Stimulated activated effector memory CD8-positive, alpha-beta T cell treated with anti-CD3 and anti-CD28 coated beads, Interleukin-12 subunit alpha, Interleukin-12 subunit beta, amount 100 ng/mL, for 72 hours (primary cell): ENCODE results near the gene GRIP2.

Experiments used
- ATAC-seq: fragments of 150-1000 bp; cut with Tn5 transposase; 2 replicates; pipeline ENCODE4 v1.10.0; 2021
- DNase-seq, 2 donors: peaks; one replicate each; pipeline ENCODE4 v3.0.0; 2021 to 2022; ENCODE audit warnings: low spot score in 2 of 2
- H3K27ac Mint-ChIP-seq: one replicate; pipeline ENCODE4 v1.8.0; 2022; ENCODE audit warnings: mild to moderate bottlenecking, mixed read lengths
- H3K36me3 Mint-ChIP-seq: one replicate; pipeline ENCODE4 v1.8.0; 2022; ENCODE audit warnings: mild to moderate bottlenecking, mixed read lengths
- H3K4me1 Mint-ChIP-seq: one replicate; pipeline ENCODE4 v1.8.0; 2022; ENCODE audit warnings: mixed read lengths
- H3K4me3 Mint-ChIP-seq: one replicate; pipeline ENCODE4 v1.8.0; 2022; ENCODE audit warnings: mild to moderate bottlenecking, mixed read lengths
- H3K9me3 Mint-ChIP-seq: one replicate; pipeline ENCODE4 v1.8.0; 2022; ENCODE audit warnings: mixed read lengths

GRIP2 gene

GRCh38 chr3:14510838-14511622, 29.1 kb downstream of the GRIP2 start:
- DNase-seq (no peak), ATAC-seq (no peak)
- Mint-ChIP-seq H3K4me3 (no peak overlapping the region), H3K4me1 (peaks cover 7% of the 10 kb centered on the region), H3K27ac (peak overlapping the region; percentile 38), H3K9me3 (no peaks in the 10 kb centered on the region), H3K36me3 (no peaks in the 10 kb centered on the region)

DNA sequence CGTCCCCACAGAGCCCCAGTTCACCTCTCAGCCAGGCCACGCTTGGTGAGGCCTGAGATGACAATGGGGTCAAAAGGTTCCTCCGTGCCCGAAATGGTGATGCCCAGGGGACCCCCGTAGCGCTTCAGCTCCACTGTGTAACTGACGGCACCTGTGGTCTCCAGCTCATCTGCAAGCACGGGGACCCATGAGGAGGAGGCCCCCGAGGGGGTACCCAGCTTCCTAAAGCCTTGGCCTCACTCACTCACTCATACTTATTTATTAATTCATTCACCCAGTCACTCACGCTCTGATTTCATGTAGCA, 30.4 kb downstream of the GRIP2 start:
- Mint-ChIP-seq H3K4me3 (no peak overlapping the region), H3K4me1 (peaks cover 7% of the 10 kb centered on the region), H3K27ac (no peak overlapping the region), H3K36me3 (no peaks in the 10 kb centered on the region), H3K9me3 (no peaks in the 10 kb centered on the region)
- ATAC-seq (no peak), DNase-seq (no peak)

- peaks cover 7% of the 10 kb centered on the region for H3K4me1 Mint-ChIP-seq
- DNase-seq (peak; percentile 72 to 87), ATAC-seq (peak; percentile 55)
- no peaks in the 10 kb centered on the region for H3K36me3 Mint-ChIP-seq
- no peaks in the 10 kb centered on the region for H3K9me3 Mint-ChIP-seq
- H3K4me3 Mint-ChIP-seq = no peak overlapping the region
- peak overlapping the region; percentile 34 for H3K27ac Mint-ChIP-seq
Observed at GRCh38 chr3:14508966-14509795, 31.0 kb downstream of the GRIP2 start.

GRCh38 chr3:14508505-14508819, 31.7 kb downstream of the GRIP2 start:
- ATAC-seq = no peak
- Mint-ChIP-seq H3K4me1 (peaks cover 7% of the 10 kb centered on the region), H3K27ac (no peak overlapping the region), H3K36me3 (no peaks in the 10 kb centered on the region), H3K9me3 (no peaks in the 10 kb centered on the region), H3K4me3 (no peak overlapping the region)
- DNase-seq = no peak

DNA sequence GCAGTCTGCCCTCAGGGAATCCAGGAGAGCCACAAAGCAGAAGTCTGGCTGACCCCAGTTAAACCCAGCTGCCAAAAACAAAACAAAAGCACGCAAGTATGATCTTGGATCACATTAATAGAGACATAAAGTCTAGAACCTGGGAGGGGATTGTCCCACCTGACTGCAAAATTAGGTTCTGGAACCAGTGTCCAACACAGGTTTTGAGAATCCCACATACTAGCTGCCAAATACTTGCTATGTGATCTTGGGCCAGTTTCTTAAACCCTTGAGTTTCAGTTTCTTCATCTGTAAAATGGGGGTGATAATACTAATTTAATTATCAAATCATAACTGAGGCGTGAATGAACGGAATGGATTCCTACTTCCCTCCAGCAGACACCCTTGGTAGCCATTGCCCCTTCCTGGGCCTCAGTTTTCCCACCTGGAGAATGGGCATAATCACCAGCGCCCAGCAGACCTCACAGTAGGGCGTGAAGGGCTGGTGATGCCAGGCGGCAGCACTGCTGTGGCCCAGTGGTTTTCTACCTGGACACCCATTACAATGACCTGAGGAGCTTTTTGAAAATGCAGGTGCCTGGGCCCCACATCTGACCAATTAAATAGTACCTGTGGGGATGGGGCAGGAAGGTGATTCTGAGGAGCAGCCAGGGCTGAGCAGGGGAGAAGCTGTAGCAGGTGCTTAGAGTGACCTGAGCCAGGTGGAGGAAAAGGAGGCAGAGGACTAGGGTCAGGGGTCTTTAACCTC, 32.2 kb downstream of the GRIP2 start:
- H3K27ac Mint-ChIP-seq = no peak overlapping the region
- no peaks in the 10 kb centered on the region for H3K9me3 Mint-ChIP-seq
- ATAC-seq (no peak), DNase-seq (no peak)
- no peak overlapping the region for H3K4me3 Mint-ChIP-seq
- H3K4me1 Mint-ChIP-seq = peaks cover 7% of the 10 kb centered on the region
- no peaks in the 10 kb centered on the region for H3K36me3 Mint-ChIP-seq

GRCh38 chr3:14507305-14507741, 32.8 kb downstream of the GRIP2 start:
- Mint-ChIP-seq H3K9me3 (peaks cover 4% of the 10 kb centered on the region), H3K4me3 (no peak overlapping the region), H3K27ac (no peak overlapping the region), H3K36me3 (no peaks in the 10 kb centered on the region), H3K4me1 (peaks cover 7% of the 10 kb centered on the region)
- DNase-seq (no peak), ATAC-seq (no peak)

GRCh38 chr3:14506626-14507304, 33.4 kb downstream of the GRIP2 start:
- Mint-ChIP-seq H3K36me3 (no peaks in the 10 kb centered on the region), H3K4me3 (no peak overlapping the region), H3K4me1 (peaks cover 7% of the 10 kb centered on the region), H3K9me3 (peaks cover 8% of the 10 kb centered on the region), H3K27ac (no peak overlapping the region)
- ATAC-seq = no peak
- DNase-seq = no peak

- ATAC-seq (no peak), DNase-seq (no peak)
- H3K27ac Mint-ChIP-seq = no peak overlapping the region
- peaks cover 10% of the 10 kb centered on the region for H3K9me3 Mint-ChIP-seq
- H3K36me3 Mint-ChIP-seq = no peaks in the 10 kb centered on the region
- H3K4me1 Mint-ChIP-seq = peaks cover 7% of the 10 kb centered on the region
- no peak overlapping the region for H3K4me3 Mint-ChIP-seq
Observed at GRCh38 chr3:14505803-14506500, 34.2 kb downstream of the GRIP2 start.

- ATAC-seq = no peak
- Mint-ChIP-seq H3K4me1 (peaks cover 7% of the 10 kb centered on the region), H3K9me3 (peaks cover 10% of the 10 kb centered on the region), H3K36me3 (no peaks in the 10 kb centered on the region), H3K27ac (no peak overlapping the region), H3K4me3 (no peak overlapping the region)
- DNase-seq = no peak
Observed at GRCh38 chr3:14505001-14505802, 34.9 kb downstream of the GRIP2 start.

DNA sequence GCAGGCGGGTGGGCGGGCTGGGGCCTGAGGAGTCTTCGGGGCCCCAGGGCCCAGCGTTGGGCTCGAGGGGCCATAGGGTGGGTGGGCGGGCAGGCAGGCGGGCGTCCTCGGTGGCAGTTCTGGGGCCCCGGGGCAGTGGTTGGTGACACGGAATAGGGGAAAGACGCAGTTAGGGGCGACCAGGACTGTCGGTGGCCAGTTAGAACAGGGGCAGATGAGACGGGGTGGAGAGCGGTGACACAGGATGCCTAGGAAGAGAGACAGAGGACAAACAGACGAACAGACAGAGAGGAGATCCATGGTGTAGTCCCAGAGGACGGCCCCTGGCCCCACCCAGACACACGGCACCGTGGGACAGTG, 36.5 kb downstream of the GRIP2 start:
- H3K27ac Mint-ChIP-seq = no peak overlapping the region
- no peak overlapping the region for H3K4me3 Mint-ChIP-seq
- H3K9me3 Mint-ChIP-seq = peaks cover 10% of the 10 kb centered on the region
- no peak for ATAC-seq
- DNase-seq = no peak
- H3K4me1 Mint-ChIP-seq = peaks cover 6% of the 10 kb centered on the region
- no peaks in the 10 kb centered on the region for H3K36me3 Mint-ChIP-seq

GRCh38 chr3:14503033-14503705, 37.0 kb downstream of the GRIP2 start:
- DNase-seq = no peak
- ATAC-seq = no peak
- H3K27ac Mint-ChIP-seq = no peak overlapping the region
- peaks cover under 1% of the 10 kb centered on the region for H3K4me1 Mint-ChIP-seq
- H3K4me3 Mint-ChIP-seq = no peak overlapping the region
- H3K9me3 Mint-ChIP-seq = peaks cover 10% of the 10 kb centered on the region
- H3K36me3 Mint-ChIP-seq = no peaks in the 10 kb centered on the region

DNA sequence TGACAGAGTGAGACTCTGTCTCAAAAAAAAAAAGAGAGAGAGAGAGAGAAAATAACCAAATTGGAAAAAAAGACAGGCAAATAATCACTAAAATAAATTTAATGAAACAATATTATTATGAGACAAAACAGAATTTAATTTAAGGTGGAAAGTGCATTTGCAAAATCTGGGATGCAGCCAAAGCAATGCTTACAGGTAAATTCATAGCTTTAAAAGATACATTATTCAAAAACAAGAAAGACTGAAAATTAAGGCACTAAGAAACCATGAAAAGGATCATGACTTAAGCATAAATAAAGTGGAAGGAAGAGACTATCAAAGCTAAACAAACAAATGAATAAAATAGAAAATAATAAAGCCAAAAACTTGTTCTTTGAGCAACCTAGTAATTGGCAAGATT, 37.7 kb downstream of the GRIP2 start:
- no peak for DNase-seq
- H3K27ac Mint-ChIP-seq = no peak overlapping the region
- no peaks in the 10 kb centered on the region for H3K36me3 Mint-ChIP-seq
- no peaks in the 10 kb centered on the region for H3K4me1 Mint-ChIP-seq
- no peak overlapping the region for H3K4me3 Mint-ChIP-seq
- ATAC-seq = no peak
- peaks cover 10% of the 10 kb centered on the region for H3K9me3 Mint-ChIP-seq

DNA sequence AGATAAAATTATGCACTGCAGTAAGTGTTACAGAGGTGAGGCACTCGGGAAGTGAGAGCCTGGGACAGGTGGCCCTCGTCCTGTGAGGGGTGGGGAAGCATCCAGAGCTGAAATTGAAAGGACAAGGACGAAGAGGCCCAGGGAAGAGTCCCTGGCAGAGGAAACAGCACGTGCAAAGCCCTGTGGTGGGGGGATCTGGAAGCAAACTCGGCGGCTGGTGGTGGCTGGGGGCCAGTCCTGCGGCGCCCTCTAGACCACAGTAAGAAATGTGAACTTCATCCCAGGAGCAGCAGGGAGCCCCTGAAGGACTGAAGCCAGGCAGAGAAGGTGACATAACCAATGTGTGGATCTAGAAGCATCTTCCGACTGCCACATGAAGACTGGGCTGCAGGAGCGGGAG, 42.8 kb downstream of the GRIP2 start:
- no peak for ATAC-seq
- Mint-ChIP-seq H3K4me1 (no peaks in the 10 kb centered on the region), H3K27ac (no peak overlapping the region), H3K36me3 (no peaks in the 10 kb centered on the region), H3K4me3 (no peak overlapping the region), H3K9me3 (peaks cover 5% of the 10 kb centered on the region)
- DNase-seq = no peak

GRCh38 chr3:14496351-14496750, 43.8 kb downstream of the GRIP2 start:
- Mint-ChIP-seq H3K4me3 (no peak overlapping the region), H3K27ac (no peak overlapping the region), H3K9me3 (no peaks in the 10 kb centered on the region), H3K4me1 (no peaks in the 10 kb centered on the region), H3K36me3 (no peaks in the 10 kb centered on the region)
- ATAC-seq (no peak), DNase-seq (no peak)
